IMR-90 (cell line): ENCODE data around the gene THOC6.
A peak's percentile ranks its signal among the peaks of the same experiment; 100 is the strongest.

Experiments
- BHLHE40 ChIP-seq: fragments of 150-350 bp; IDR thresholded peaks from 2 replicates; pipeline ENCODE4 v1.6.1; 2016; ENCODE audit warnings: mild to moderate bottlenecking, low read depth, low read length
- NFE2L2 ChIP-seq: fragments of 150-350 bp; IDR thresholded peaks from 2 replicates; pipeline ENCODE4 v1.6.1; 2016; ENCODE audit warnings: low read depth, mild to moderate bottlenecking, low read length
- RAD21 ChIP-seq: IDR thresholded peaks from 2 replicates; pipeline ENCODE4 v1.6.1; 2012; ENCODE audit warnings: low read length, improper control_type of control experiment
- RFX5 ChIP-seq: IDR thresholded peaks from 2 replicates; pipeline ENCODE4 v1.8.0; 2012; ENCODE audit warnings: low read depth, mild to moderate bottlenecking, low read length, moderate library complexity
- TF ChIP-seq, protein P1 (sequence below): conservative IDR thresholded peaks from 2 replicates; pipeline ENCODE4 v1.5.1; 2012; ENCODE audit warnings: mild to moderate bottlenecking, low read depth, low read length, improper control_type of control experiment
- TF ChIP-seq, protein P2 (sequence below): fragments of 150-350 bp; IDR thresholded peaks from 2 replicates; pipeline ENCODE4 v1.6.1; 2017; ENCODE audit warnings: mild to moderate bottlenecking, antibody characterized with exemption, low read length, low read depth

DNA sequence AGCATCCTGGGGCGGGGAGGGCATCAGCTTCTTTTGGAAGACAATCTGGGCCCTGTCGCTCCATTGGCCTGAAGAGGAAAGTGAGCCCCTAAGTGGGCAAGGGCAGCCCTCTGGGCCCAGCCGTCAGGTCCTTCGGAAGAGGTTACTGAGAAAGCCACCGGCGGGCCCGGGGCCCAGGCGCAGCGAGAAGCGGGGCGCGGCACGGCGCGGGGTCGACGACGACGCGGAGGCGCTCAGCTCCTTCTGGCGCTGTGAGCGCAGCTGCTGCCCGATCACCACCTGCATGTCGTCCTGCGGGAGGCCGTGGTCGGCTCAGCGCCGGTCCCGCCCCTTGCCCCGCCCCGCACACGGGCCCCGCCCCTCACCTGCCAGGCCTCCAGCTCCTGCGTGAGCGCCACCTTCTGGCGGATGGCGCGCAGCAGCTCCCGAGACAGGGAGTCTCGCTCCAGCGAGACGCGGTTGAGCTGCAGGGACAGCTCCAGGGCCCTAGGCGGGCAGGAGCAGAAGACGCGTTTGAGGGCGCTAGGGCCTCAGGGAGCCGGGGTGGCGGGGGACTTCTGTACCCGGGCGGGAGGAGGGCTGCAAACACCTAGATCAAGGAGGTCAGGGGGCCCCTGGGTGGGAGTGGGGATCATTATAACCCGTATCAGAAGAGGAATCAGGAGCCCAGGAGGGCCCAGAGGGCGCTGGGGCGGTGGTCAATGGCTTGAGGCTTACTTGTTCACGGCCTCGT lies 4.3 kb downstream of the THOC6 start:
- TF ChIP-seq NFE2L2 (no peak), BHLHE40 (no peak), RAD21 (peak; percentile 26; the same call in 1 of the 2 replicates), RFX5 (no peak)
- TF ChIP-seq, protein P1, sequence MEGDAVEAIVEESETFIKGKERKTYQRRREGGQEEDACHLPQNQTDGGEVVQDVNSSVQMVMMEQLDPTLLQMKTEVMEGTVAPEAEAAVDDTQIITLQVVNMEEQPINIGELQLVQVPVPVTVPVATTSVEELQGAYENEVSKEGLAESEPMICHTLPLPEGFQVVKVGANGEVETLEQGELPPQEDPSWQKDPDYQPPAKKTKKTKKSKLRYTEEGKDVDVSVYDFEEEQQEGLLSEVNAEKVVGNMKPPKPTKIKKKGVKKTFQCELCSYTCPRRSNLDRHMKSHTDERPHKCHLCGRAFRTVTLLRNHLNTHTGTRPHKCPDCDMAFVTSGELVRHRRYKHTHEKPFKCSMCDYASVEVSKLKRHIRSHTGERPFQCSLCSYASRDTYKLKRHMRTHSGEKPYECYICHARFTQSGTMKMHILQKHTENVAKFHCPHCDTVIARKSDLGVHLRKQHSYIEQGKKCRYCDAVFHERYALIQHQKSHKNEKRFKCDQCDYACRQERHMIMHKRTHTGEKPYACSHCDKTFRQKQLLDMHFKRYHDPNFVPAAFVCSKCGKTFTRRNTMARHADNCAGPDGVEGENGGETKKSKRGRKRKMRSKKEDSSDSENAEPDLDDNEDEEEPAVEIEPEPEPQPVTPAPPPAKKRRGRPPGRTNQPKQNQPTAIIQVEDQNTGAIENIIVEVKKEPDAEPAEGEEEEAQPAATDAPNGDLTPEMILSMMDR, result peak; percentile 61
- TF ChIP-seq, protein P2, sequence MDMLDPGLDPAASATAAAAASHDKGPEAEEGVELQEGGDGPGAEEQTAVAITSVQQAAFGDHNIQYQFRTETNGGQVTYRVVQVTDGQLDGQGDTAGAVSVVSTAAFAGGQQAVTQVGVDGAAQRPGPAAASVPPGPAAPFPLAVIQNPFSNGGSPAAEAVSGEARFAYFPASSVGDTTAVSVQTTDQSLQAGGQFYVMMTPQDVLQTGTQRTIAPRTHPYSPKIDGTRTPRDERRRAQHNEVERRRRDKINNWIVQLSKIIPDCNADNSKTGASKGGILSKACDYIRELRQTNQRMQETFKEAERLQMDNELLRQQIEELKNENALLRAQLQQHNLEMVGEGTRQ, result no peak
